Measurements from ENCODE around the gene CLMP. TPM values are rescaled to one million over a fixed set of nuclear protein-coding genes. Genes with fewer than 3 reads are reported as not detected.

The CLMP gene
- total and polyA plus RNA-seq, 4 donors, result 0.12 to 1.3 (median 0.35) TPM

DNA sequence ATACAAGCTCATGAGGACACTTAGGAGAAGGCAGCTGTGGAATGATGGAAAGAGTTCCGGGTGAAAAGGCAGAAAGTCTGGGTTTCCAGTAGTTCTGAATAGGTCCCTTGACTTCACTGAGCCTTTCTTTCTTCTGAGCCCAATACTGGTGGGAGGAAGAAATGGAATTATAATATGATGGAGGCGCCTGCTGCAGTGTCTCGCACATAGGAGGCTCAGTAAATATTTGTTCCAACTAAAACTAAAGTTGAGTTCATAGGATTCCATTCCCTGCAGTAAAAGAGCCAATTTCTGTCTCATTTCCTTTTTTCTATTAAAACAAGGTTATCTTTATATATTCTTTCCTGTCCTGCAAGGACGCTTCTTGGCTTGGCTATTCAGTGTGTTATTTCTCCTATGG lies 5.2 kb upstream of the CLMP start:
- TF ChIP-seq NR2F2 (IDR thresholded peaks at IDR 0.05) (no peak), HNF4G (IDR thresholded peaks at IDR 0.05) (no peak), EGR1 (IDR thresholded peaks at IDR 0.05; ENCODE audit: low read depth in 2 of 2) (no peak), ZBTB33 (IDR thresholded peaks at IDR 0.05) (no peak), RAD21 (IDR thresholded peaks at IDR 0.05) (no peak)
- WGBS, result 79% methylated on average over 4 of the region's 4 CpGs
- Histone ChIP-seq H3K9ac (ENCODE audit: low read depth in 1 of 2, low read length in 2 of 2) (no peak overlapping the region), H3K9me3 (ENCODE audit: control insufficient read depth in 4 of 4, low read length in 3 of 4) (no peaks in the 10 kb centered on the region), H3K27me3 (ENCODE audit: control insufficient read depth in 4 of 4, insufficient read depth in 4 of 4, low read length in 3 of 4) (peaks cover 0 to 4% (median 1%) of the 10 kb centered on the region in 4 donors), H3K4me1 (ENCODE audit: control insufficient read depth in 4 of 4, insufficient read depth in 4 of 4, low read length in 3 of 4) (peaks cover 0 to 11% (median 4%) of the 10 kb centered on the region in 4 donors), H3K4me3 (ENCODE audit: low read depth in 1 of 3, low read length in 3 of 3) (no peak overlapping the region), H3K36me3 (ENCODE audit: control insufficient read depth in 4 of 4, insufficient read depth in 3 of 4, low read depth in 1 of 4, low read length in 3 of 4) (no peaks in the 10 kb centered on the region), H3K27ac (ENCODE audit: low read depth in 1 of 2, low read length in 2 of 2) (no peak overlapping the region)
- no peak for DNase-seq (ENCODE audit: low spot score)

DNA sequence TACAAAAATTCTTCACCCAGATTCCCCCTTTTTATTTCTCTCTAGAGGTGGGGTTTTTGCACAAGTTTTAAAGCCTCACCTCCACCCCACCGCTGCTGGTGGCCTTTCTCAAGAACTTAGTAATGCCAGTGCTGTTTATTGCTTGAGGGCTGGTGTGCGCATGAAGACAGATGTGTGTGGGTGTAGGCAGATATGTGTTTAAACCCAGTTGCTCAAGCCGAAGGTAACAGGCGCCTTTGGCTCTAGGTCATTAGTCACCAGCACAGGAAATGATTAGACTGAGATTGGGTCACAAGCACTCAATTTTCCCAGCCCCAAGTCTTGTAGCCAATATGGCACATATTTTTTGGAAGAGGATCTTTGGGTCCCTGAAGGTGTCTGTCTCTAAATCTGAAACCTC lies 2.7 kb upstream of the CLMP start:
- WGBS, result 74% methylated on average over 4 of the region's 4 CpGs
- H3K9me3 ChIP-seq (ENCODE audit: control insufficient read depth in 4 of 4, low read length in 3 of 4), result no peaks in the 10 kb centered on the region
- H3K4me1 ChIP-seq (ENCODE audit: control insufficient read depth in 4 of 4, insufficient read depth in 4 of 4, low read length in 3 of 4), result peaks cover 0 to 19% (median 5%) of the 10 kb centered on the region in 4 donors
- TF ChIP-seq GABPA (IDR thresholded peaks at IDR 0.05 in 1 of 2, conservative IDR thresholded peaks at IDR 0.05 in 1 of 2), result no peak
- no peak for TF ChIP-seq HNF4G (IDR thresholded peaks at IDR 0.05)
- TF ChIP-seq SP1 (IDR thresholded peaks at IDR 0.05), result no peak
- TF ChIP-seq EGR1 (IDR thresholded peaks at IDR 0.05; ENCODE audit: low read depth in 2 of 2), result no peak
- TF ChIP-seq ZBTB33 (IDR thresholded peaks at IDR 0.05), result no peak
- TF ChIP-seq HNF4A (conservative IDR thresholded peaks at IDR 0.05), result no peak
- TF ChIP-seq JUND (IDR thresholded peaks at IDR 0.05), result no peak
- TF ChIP-seq, protein P1, sequence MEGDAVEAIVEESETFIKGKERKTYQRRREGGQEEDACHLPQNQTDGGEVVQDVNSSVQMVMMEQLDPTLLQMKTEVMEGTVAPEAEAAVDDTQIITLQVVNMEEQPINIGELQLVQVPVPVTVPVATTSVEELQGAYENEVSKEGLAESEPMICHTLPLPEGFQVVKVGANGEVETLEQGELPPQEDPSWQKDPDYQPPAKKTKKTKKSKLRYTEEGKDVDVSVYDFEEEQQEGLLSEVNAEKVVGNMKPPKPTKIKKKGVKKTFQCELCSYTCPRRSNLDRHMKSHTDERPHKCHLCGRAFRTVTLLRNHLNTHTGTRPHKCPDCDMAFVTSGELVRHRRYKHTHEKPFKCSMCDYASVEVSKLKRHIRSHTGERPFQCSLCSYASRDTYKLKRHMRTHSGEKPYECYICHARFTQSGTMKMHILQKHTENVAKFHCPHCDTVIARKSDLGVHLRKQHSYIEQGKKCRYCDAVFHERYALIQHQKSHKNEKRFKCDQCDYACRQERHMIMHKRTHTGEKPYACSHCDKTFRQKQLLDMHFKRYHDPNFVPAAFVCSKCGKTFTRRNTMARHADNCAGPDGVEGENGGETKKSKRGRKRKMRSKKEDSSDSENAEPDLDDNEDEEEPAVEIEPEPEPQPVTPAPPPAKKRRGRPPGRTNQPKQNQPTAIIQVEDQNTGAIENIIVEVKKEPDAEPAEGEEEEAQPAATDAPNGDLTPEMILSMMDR (IDR thresholded peaks at IDR 0.05; ENCODE audit: low read depth, low read length, missing input control), result no peak
- no peak for TF ChIP-seq YY1 (IDR thresholded peaks at IDR 0.05)
- no peak for TF ChIP-seq NR2F2 (IDR thresholded peaks at IDR 0.05)
- no peak for TF ChIP-seq TAF1 (conservative IDR thresholded peaks at IDR 0.05)
- no peak for TF ChIP-seq FOXA2 (IDR thresholded peaks at IDR 0.05)
- no peak for TF ChIP-seq RAD21 (IDR thresholded peaks at IDR 0.05)
- TF ChIP-seq, protein P2, sequence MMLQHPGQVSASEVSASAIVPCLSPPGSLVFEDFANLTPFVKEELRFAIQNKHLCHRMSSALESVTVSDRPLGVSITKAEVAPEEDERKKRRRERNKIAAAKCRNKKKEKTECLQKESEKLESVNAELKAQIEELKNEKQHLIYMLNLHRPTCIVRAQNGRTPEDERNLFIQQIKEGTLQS (IDR thresholded peaks at IDR 0.05), result no peak
- TF ChIP-seq RXRA (IDR thresholded peaks at IDR 0.05), result no peak
- no peak for TF ChIP-seq REST (IDR thresholded peaks at IDR 0.05)
- H3K4me3 ChIP-seq (ENCODE audit: low read depth in 1 of 3, low read length in 3 of 3), result no peak overlapping the region
- no peak overlapping the region for H3K9ac ChIP-seq (ENCODE audit: low read depth in 1 of 2, low read length in 2 of 2)
- H3K36me3 ChIP-seq (ENCODE audit: control insufficient read depth in 4 of 4, insufficient read depth in 3 of 4, low read depth in 1 of 4, low read length in 3 of 4), result no peaks in the 10 kb centered on the region
- H3K27me3 ChIP-seq (ENCODE audit: control insufficient read depth in 4 of 4, insufficient read depth in 4 of 4, low read length in 3 of 4), result peaks cover 2 to 8% (median 4%) of the 10 kb centered on the region in 4 donors
- no peak overlapping the region for H3K27ac ChIP-seq (ENCODE audit: low read depth in 1 of 2, low read length in 2 of 2)
- DNase-seq (ENCODE audit: low spot score), result no peak
